Natural killer cell treated with Interleukin-12 subunit alpha and Interleukin-12 subunit beta and Interleukin-15 and Interleukin-18, amount 100 ng/mL, for 72 hours (primary cell): ENCODE measurements around the gene MROH2A. TPM values are rescaled to one million over a fixed set of nuclear protein-coding genes. Genes with fewer than 3 reads are reported as not detected.

Experiments used
- ATAC-seq, 2 donors: fragments of 150-1000 bp; cut with Tn5 transposase in 1 of 2; sonication (Bioruptor Pico), chemical (Tn5 transposase) in 1 of 2; 2 replicates each; pipeline ENCODE4 v1.10.0; 2021
- DNase-seq: peaks from one replicate; pipeline ENCODE4 v3.0.0; 2022; ENCODE audit warnings: low spot score
- H3K27ac Mint-ChIP-seq, 2 donors: 1 replicate in 1 of 2; 2 replicates in 1 of 2; pipeline ENCODE4 v1.8.0; 2022; ENCODE audit warnings: mixed read lengths in 2 of 2, mild to moderate bottlenecking in 1 of 2, moderate library complexity in 1 of 2
- H3K27me3 Mint-ChIP-seq, 2 donors: 1 replicate in 1 of 2; 2 replicates in 1 of 2; pipeline ENCODE4 v1.8.0; 2022; ENCODE audit warnings: mixed read lengths in 2 of 2
- H3K36me3 Mint-ChIP-seq: one replicate; pipeline ENCODE4 v1.8.0; 2022; ENCODE audit warnings: mixed read lengths
- H3K4me1 Mint-ChIP-seq, 2 donors: 1 replicate in 1 of 2; 2 replicates in 1 of 2; pipeline ENCODE4 v1.8.0; 2022; ENCODE audit warnings: low read depth in 2 of 2, mixed read lengths in 2 of 2, mild to moderate bottlenecking in 1 of 2
- H3K4me3 Mint-ChIP-seq: one replicate; pipeline ENCODE4 v1.8.0; 2022; ENCODE audit warnings: mixed read lengths
- H3K9me3 Mint-ChIP-seq: 2 replicates; pipeline ENCODE4 v1.8.0; 2022; ENCODE audit warnings: mixed read lengths
- total RNA-seq, 2 donors: library from RNA; stranded (reverse); gene quantifications; one replicate each; pipeline ENCODE4 v1.2.3, GENCODE V29; 2022

The MROH2A gene
- total RNA-seq, 2 donors from 2014 or later: not detected

DNA sequence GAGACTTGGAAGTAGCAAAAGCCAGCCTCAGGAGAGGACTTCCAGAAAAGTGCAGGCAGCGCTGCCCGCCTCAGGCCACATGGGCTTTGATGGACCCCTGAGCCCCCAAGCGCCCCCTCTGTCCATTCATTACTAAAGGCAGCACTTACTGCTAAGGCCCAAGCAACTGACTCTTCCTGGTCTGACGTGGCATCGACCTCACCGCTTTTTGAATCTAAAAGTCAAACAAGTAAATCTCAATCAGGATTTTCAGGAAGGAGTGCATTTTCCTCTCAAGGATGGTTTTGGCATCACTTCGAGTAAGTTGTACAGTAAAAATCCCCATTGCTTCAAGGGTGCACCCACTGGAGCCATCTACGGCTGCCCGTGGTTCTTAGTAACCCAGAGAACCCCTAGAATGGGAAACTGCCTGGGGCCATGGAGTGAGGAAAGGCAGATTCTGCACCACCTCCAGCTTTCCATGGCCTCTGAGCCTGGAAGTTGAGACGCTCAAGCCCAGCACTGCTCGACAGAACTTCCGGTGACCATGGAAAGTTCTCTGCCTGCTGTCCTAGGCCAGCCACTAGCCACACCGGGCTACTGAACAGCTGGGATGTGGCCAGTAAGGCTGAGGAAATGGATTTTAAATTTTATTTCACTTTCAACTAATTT is 69.2 kb downstream of the MROH2A start:
- Mint-ChIP-seq H3K27me3 (no peaks in the 10 kb centered on the region), H3K4me3 (no peak overlapping the region), H3K9me3 (no peaks in the 10 kb centered on the region), H3K36me3 (peaks cover 16% of the 10 kb centered on the region), H3K4me1 (peaks cover 0 to 8% of the 10 kb centered on the region in 2 donors), H3K27ac (no peak overlapping the region)
- ATAC-seq (no peak), DNase-seq (no peak)

DNA sequence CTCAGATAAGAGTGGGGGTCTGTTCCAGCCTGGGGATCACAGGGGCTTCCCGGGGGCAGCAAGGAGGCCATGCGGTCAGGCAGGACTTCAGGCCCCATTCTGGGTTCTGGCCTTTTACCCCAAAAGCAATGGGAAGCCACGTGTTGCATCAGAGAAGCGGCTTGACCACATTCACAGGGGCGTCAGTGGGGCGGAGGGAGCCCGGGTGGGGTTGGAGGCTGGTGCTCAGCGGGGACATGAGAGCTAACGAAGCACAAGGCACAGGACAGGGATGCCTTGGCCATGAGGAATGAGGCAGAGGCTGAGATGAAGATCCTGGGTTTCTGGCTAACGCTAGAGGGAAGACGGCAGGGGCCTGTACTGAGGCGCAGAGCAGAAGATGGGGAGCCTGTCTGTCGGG is 70.1 kb downstream of the MROH2A start:
- Mint-ChIP-seq H3K36me3 (peaks cover 23% of the 10 kb centered on the region), H3K4me1 (peaks cover 3 to 16% of the 10 kb centered on the region in 2 donors), H3K9me3 (no peaks in the 10 kb centered on the region), H3K27me3 (no peaks in the 10 kb centered on the region), H3K27ac (no peak overlapping the region), H3K4me3 (no peak overlapping the region)
- ATAC-seq (no peak), DNase-seq (no peak)

GRCh38 chr2:233849607-233850271 is 71.6 kb downstream of the MROH2A start:
- Mint-ChIP-seq H3K9me3 (no peaks in the 10 kb centered on the region), H3K36me3 (peaks cover 16% of the 10 kb centered on the region), H3K4me1 (peaks cover 9 to 23% of the 10 kb centered on the region in 2 donors), H3K27ac (no peak overlapping the region), H3K27me3 (no peaks in the 10 kb centered on the region), H3K4me3 (no peak overlapping the region)
- no peak for DNase-seq
- no peak for ATAC-seq

GRCh38 chr2:233850745-233851144 is 72.6 kb downstream of the MROH2A start:
- H3K4me3 Mint-ChIP-seq: no peak overlapping the region
- DNase-seq (no peak), ATAC-seq (no peak)
- H3K27me3 Mint-ChIP-seq: no peaks in the 10 kb centered on the region
- no peak overlapping the region for H3K27ac Mint-ChIP-seq
- no peaks in the 10 kb centered on the region for H3K9me3 Mint-ChIP-seq
- peaks cover 16% of the 10 kb centered on the region for H3K36me3 Mint-ChIP-seq
- peaks cover 12 to 28% of the 10 kb centered on the region in 2 donors for H3K4me1 Mint-ChIP-seq

GRCh38 chr2:233851169-233851568 is 73.0 kb downstream of the MROH2A start:
- Mint-ChIP-seq H3K4me1 (peaks cover 14 to 31% of the 10 kb centered on the region in 2 donors), H3K27ac (no peak overlapping the region), H3K27me3 (no peaks in the 10 kb centered on the region), H3K9me3 (no peaks in the 10 kb centered on the region), H3K4me3 (peak overlapping the region; percentile 39), H3K36me3 (peaks cover 16% of the 10 kb centered on the region)
- no peak for ATAC-seq
- DNase-seq: no peak

GRCh38 chr2:233852056-233852455 is 73.9 kb downstream of the MROH2A start:
- no peaks in the 10 kb centered on the region for H3K27me3 Mint-ChIP-seq
- DNase-seq: no peak
- peaks cover 16% of the 10 kb centered on the region for H3K36me3 Mint-ChIP-seq
- H3K4me3 Mint-ChIP-seq: peak overlapping the region; percentile 91
- no peak for ATAC-seq
- H3K4me1 Mint-ChIP-seq: peaks cover 14 to 31% of the 10 kb centered on the region in 2 donors
- H3K27ac Mint-ChIP-seq: no peak overlapping the region
- no peaks in the 10 kb centered on the region for H3K9me3 Mint-ChIP-seq

DNA sequence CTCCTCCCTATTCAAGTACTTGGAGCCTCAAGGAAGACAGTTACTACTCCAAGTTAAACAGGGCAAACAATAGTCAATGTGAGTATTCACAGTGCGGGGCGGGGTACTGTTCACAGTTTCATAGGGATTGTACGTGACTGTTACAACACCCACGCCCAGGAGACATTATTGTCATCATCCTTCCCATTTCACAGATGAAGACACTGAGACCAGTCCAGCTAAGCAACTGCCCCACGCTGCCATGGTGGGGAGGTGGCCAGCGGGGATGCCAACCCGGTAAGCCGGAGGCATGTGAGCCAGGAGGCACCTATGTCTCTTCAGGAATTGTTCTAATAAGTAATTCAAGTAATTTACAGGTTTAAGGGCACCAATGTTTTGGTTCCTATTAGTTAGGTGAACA is 75.2 kb downstream of the MROH2A start:
- Mint-ChIP-seq H3K4me1 (peaks cover 16 to 31% of the 10 kb centered on the region in 2 donors), H3K4me3 (peak overlapping the region; percentile 91)

GRCh38 chr2:233853883-233854240 is 75.7 kb downstream of the MROH2A start:
- Mint-ChIP-seq H3K27me3 (no peaks in the 10 kb centered on the region), H3K9me3 (no peaks in the 10 kb centered on the region), H3K4me1 (peaks cover 16 to 26% of the 10 kb centered on the region in 2 donors)

More for the DNA sequence above, 75.2 kb downstream of the MROH2A start:
- H3K36me3 Mint-ChIP-seq: peaks cover 16% of the 10 kb centered on the region
- no peaks in the 10 kb centered on the region for H3K27me3 Mint-ChIP-seq
- no peak for ATAC-seq
- no peaks in the 10 kb centered on the region for H3K9me3 Mint-ChIP-seq
- no peak for DNase-seq
- peak overlapping the region; percentile 36 to 92 for H3K27ac Mint-ChIP-seq

DNA sequence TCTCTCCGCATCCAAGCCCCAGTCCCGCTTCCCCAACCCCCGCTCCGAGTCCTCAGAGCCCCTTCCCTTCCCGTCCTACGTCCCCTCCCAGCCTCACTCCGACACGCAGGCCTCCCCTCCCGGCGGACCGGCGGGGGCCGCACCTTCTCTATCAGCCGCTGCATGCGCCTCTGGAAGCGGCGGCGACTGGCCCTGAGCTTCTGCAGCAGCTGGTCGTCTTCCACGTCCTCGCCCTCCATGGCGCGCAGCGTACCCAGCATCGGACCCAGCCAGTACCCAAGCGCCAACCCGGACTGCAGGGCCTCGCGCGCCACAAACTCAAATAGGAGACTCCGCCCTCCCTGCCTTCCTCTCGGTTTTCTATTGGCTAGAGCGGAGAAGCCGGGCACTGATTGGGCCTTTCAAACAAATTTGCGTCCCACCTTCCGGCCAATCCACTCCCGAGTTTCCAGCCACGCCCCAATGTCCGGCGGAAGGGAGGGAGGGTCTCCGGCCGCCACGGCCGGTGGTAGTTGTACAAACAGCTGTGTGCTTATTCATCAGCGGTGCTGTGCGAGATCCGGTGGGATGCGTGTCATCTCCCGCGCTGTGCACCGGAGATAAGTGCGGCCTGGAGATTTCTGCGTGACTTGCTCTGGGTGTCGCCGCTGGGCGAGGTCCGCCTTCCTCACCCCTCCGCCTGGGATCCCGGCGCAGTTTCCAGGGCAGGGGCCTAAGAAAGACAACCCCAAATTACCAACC is 76.3 kb downstream of the MROH2A start, which contains the start of gene HJURP:
TSS of gene HJURP (minus strand) at position 295 of the 741 bp plus-strand sequence. CDS start at position 260, 35 bp downstream.
- ATAC-seq: peak; percentile 97 to 99
- no peaks in the 10 kb centered on the region for H3K27me3 Mint-ChIP-seq
- H3K9me3 Mint-ChIP-seq: no peaks in the 10 kb centered on the region
- peaks cover 16 to 25% of the 10 kb centered on the region in 2 donors for H3K4me1 Mint-ChIP-seq
- peak; percentile 95 for DNase-seq
- H3K36me3 Mint-ChIP-seq: peaks cover 11% of the 10 kb centered on the region
- peak within 1 kb of the TSS; percentile 91 for H3K4me3 Mint-ChIP-seq
- peak within 1 kb of the TSS; percentile 92 to 95 for H3K27ac Mint-ChIP-seq

More at GRCh38 chr2:233853883-233854240, 75.7 kb downstream of the MROH2A start:
- no peak for DNase-seq
- H3K36me3 Mint-ChIP-seq: peaks cover 11% of the 10 kb centered on the region
- ATAC-seq: peak in 1 of 2 donors; percentile 1
- H3K27ac Mint-ChIP-seq: peak overlapping the region; percentile 92 to 95
- H3K4me3 Mint-ChIP-seq: peak overlapping the region; percentile 91

DNA sequence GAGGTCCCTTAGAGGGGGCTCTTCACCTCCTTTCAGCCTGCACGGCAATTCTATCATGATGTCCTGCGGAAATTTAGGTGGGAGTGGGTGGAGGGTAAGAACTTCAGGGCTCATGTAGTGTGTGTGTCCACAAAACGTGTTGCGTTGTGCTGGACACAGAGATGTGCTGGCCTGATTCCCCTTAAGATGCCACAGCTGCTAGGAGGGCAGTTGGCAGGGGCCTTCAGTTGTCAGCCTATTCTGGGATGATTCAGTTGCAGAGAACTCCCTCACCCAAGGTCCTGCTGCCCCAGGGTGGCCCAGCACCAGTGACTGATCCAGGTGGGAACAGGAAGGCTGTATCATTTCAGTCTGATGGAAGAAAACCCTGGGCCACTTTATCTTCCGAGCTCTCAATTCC is 77.2 kb downstream of the MROH2A start:
- Mint-ChIP-seq H3K9me3 (no peaks in the 10 kb centered on the region), H3K36me3 (peaks cover 11% of the 10 kb centered on the region), H3K27me3 (no peaks in the 10 kb centered on the region), H3K4me1 (peaks cover 16 to 25% of the 10 kb centered on the region in 2 donors), H3K27ac (peak overlapping the region; percentile 35 to 92), H3K4me3 (peak overlapping the region; percentile 91)
- DNase-seq (no peak), ATAC-seq (no peak)

DNA sequence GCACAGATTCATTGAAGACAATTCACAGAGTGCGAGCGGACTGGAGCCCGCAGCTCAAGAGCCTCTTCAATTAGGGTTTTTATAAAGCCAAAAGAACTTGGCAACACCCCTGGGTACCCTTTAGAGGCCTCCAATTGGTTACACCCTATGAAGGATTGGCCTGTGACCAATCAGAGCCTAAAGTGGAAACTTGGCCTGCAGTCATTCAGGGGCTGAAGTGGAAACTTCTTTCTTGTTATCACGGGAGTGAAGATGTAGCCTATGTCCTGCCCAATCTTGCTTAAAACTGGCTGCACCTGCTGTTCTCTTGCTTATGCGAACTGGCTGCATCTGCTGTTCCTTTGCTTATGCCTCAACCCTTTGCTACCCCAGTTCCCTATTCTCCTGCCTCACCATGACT is 78.1 kb downstream of the MROH2A start:
- peaks cover 16 to 25% of the 10 kb centered on the region in 2 donors for H3K4me1 Mint-ChIP-seq
- H3K9me3 Mint-ChIP-seq: no peaks in the 10 kb centered on the region
- no peaks in the 10 kb centered on the region for H3K27me3 Mint-ChIP-seq
- H3K27ac Mint-ChIP-seq: peak overlapping the region; percentile 35 to 92
- DNase-seq: no peak
- H3K36me3 Mint-ChIP-seq: peaks cover 11% of the 10 kb centered on the region
- ATAC-seq: no peak
- no peak overlapping the region for H3K4me3 Mint-ChIP-seq

- no peaks in the 10 kb centered on the region for H3K27me3 Mint-ChIP-seq
- H3K4me1 Mint-ChIP-seq: peaks cover 14 to 21% of the 10 kb centered on the region in 2 donors
- no peak overlapping the region for H3K4me3 Mint-ChIP-seq
- no peaks in the 10 kb centered on the region for H3K9me3 Mint-ChIP-seq
- H3K27ac Mint-ChIP-seq: no peak overlapping the region
- peaks cover 6% of the 10 kb centered on the region for H3K36me3 Mint-ChIP-seq
- DNase-seq: peak; percentile 75
- ATAC-seq: no peak
These were observed 79.5 kb downstream of the MROH2A start for GRCh38 chr2:233857511-233858141.

GRCh38 chr2:233858331-233858730 is 80.2 kb downstream of the MROH2A start:
- no peaks in the 10 kb centered on the region for H3K36me3 Mint-ChIP-seq
- no peak overlapping the region for H3K4me3 Mint-ChIP-seq
- peaks cover 13 to 15% of the 10 kb centered on the region in 2 donors for H3K4me1 Mint-ChIP-seq
- H3K27me3 Mint-ChIP-seq: no peaks in the 10 kb centered on the region
- H3K9me3 Mint-ChIP-seq: no peaks in the 10 kb centered on the region
- ATAC-seq (no peak), DNase-seq (no peak)
- no peak overlapping the region for H3K27ac Mint-ChIP-seq
